ENCODE measurements around the gene ZNF101.
A peak's percentile ranks its signal among the peaks of the same experiment; 100 is the strongest.

ZNF101 gene

DNA sequence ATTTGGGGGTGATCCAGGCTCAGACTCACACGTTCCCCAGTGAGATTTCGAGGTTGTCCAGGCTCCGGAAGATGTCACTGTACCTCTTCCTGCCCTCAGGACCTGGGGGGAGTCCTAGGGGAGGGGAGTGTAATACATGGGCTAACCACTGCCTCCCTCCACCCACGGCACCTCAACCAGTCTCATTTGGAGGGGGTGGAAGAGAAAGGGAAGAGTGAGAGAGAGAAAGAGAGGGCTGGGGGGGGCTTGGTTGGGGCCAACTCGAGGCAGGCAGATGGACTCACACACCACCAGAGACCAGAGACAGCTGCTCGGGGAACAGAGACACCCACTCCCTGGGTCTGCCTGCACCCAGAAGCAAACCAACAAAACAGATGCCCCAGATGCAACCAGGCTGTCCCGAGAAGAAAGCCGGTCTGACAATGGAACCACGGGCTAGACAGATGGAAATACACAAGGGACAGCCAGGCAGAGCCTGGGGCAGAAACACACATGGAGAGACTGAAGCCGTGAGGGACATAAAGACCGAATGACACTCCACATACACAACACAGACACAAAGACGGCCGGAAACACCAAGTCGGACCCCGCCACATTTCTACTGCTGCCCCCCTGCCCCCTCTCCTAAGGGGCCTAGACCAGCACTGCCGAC, 26.0 kb upstream of the ZNF101 start:
- peak; percentile 61 for DNase-seq

DNA sequence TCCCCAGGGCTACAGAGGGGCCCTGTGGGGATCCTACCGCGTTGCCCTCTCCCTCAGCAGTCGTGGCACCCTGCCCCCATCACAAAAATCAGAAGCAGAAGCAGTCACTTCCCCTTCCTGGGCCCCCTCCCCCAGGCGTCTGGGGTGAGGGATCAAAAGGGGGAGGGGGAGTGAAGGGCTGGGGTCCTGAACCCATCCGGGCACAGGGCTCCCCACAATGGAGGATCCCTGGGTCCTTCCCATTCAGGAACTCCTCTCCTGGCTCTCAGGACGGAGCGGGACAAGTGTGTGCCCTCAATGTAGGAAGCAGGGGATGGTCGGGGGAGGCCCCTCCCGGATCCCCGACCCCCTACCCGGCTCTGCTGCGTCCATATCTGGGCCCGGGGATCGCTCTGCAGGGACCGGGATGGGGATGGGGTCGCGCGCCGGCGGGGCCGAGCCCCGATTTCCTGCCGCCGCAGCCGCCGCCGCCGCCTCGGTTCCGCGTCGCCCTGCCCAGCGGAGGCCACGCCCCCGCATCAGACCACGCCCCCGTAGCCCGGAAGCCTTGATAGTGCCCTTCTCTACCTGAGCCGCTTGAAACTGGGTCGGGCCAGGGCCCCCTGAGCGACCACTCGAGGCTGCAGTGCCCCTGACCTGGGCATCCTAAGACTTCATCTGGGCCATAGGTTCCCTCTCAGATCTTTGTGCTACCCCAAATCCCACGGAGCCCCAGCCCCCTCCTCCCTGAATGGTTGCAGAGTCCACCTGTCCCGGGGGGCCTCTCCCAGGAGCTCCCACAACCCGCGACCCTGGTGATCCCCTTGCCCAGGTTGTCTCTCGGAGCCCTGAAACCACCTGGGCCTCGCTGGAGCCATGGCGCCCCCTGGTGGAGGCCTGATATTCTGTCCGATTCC, 25.2 kb upstream of the ZNF101 start, which contains the start of gene GMIP:
GMIP (minus strand) TSS at position 500 of the 896 bp plus-strand sequence; CDS start at position 372, 128 bp downstream.
- DNase-seq, result peak; percentile 90

DNA sequence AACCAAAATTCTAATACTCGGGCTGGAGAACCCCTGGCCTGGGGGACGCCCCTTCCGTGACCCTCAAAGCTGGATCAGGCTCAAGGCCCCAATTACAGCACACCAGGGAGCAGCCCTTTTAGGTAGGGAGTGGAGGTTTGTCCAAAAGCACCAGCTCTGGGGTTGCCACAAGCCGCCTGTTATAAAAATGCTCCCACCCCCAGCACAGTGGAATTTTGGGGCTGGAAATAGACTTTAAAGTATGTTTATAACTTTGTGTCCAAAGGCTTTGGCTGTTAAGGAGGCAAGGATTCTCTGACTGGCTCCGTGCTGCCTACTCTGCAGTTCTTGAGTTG, 24.6 kb upstream of the ZNF101 start:
- DNase-seq, result no peak

GRCh38 chr19:19645233-19645870, 23.3 kb upstream of the ZNF101 start:
- no peak for DNase-seq

DNA sequence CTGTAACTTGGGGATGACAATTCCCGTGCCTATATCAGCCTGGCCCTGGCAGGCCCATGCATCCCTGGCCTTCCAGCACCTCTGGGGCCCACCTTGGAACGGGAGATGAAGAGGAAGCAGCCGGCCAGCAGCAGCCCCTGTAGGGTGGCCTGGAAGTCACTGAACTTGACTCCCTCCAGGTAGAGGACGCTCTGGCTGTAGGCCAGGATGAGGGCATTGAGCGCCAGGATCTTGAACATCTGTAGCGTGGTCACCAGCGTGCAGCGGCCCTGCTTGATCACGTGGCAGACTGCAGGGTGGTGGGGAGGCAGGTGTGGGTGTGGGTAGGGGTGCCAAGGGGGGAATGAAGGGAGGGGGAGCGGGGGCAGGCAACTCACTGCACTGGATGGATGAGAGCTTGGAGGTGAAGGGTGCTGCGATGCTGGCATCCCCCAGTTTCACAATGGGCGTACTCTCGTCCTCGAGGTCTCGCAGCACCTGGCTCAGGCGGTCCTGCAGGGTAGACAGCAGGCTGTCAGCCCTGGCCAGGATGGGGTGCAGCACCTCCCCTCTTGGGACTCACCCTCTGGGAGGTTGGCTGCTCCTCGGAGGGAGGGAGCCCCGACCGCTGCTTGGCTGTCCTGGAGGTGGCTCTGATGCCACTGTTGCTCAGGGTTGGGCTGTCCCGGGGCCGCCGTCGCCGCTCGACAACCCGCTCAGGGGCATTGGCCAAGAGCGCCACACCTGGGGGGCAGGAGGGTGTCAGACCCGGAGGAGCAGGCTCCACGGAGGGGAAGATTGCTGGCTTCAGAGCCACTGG, 21.4 kb upstream of the ZNF101 start:
- DNase-seq, result no peak

GRCh38 chr19:19649155-19649554, 19.5 kb upstream of the ZNF101 start:
- no peak for DNase-seq

DNA sequence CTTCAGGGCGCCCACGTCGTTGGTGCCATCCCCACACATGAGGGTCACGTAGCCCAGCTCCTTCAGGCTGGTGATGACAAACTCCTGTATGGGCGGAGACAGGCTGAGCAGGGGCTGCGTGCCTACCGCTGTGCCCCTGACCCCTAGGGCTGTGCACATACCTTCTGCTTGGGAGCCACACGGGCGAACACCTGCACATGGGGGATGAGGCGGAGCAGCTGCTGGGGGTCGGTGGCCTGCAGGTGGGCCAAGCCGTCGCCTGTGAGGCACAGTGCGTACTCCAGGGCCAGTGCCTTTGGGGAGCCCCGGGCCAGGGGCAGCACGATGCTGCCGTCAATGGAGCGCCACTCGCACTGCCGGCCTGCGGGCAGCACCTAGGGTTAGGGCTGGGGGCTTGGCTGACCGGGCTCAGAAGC, 19.1 kb upstream of the ZNF101 start:
- DNase-seq, result no peak

- DNase-seq, result no peak
Measured at GRCh38 chr19:19650331-19650730, 18.3 kb upstream of the ZNF101 start.

GRCh38 chr19:19651076-19651475, 17.6 kb upstream of the ZNF101 start:
- no peak for DNase-seq

- DNase-seq, result no peak
Measured at GRCh38 chr19:19652482-19653295, 15.9 kb upstream of the ZNF101 start.

DNA sequence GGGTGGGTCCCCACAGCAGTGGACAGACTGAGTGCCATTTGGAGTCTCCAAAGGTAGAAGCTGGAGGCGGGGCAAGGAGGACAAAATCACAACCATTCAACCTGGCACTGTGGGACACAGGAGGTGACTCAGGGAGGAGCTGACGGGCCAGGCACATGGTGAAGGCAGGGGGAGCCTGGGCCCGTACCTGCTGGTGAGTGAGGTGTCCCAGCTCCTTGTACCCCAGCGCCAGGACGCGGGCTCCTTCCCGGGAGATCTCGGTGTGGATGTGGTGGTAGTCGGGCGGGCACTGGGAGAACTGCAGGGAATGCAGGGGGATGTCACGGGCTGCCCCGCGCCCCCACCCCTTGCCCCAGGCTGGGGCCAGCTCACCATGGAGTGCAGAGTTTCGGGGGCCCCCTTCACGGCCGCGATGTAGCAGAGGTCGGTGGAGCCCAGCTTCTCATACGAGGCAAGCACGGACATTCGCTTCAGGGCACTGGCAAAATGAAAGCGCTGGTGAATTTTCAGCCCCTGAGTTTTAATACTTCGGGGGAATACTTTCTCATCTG, 15.0 kb upstream of the ZNF101 start:
- DNase-seq, result no peak

DNA sequence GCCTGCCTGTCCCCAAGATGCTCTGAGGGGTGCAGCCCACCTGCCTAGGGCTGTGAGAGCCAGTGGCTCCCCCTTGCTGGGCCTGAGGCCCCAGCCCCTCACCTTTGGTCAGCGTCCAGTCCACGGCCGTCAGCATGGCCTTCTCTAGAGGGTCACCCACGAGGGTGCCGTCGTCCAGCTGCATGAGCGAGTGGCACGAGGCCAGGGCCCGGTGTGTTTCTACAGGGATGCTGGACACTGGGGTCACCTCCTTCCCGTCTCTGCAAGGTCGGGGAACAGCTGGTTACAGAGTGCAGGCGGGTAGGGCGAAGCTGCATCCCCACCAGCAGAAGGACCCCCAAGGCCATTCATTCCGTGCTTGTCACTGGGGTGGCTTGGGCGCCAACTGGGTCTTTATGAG, 14.2 kb upstream of the ZNF101 start:
- no peak for DNase-seq

DNA sequence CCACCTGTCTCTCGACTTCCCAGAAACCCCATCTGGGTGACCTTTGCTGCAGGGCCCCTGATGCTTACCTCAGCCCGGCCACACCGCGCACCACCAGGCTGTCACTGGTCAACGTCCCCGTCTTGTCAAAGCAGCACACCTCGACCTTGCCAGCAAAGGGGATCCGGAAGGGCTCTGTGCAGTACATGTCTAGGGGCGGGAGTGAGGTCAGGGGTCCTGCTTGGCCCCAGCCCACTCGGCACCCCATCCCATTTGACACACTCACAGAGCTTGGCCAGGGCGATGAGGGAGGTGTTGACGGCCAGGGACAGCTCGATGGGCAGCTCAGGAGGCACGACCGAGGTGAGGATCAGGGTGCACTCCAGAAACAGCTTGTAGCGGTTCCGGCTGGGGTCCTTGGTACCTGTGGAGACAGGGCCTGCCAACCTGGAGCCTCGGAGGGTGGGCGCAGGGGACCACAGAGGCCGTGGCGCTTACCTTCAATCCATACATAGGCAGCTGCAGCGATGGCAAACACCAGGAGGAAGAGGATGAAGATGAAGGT, 13.5 kb upstream of the ZNF101 start:
- DNase-seq, result no peak

GRCh38 chr19:19655641-19656343, 12.8 kb upstream of the ZNF101 start:
- DNase-seq, result no peak

- no peak for DNase-seq
Measured at GRCh38 chr19:19656451-19657396, 11.9 kb upstream of the ZNF101 start.

DNA sequence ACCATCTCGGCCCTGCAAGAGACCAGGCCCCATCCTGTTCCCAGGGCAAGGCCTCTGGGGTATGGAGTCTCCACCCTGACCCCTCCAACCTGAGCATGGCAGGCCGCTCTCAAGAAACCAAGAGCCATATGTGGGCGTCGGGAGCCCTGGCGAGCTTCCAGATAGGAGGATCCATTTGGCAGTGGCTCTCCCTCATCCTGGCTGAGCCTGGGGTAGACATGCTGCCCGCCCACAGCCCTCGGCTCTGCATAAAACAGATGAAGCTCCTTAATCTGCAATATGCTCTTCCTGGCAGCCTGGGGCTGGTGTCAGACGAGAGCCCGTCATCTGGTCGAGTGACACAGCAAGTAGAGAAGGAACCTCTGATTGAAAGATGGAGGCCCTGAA, 11.2 kb upstream of the ZNF101 start:
- DNase-seq, result no peak

- no peak for DNase-seq
Measured at GRCh38 chr19:19659646-19660245, 8.9 kb upstream of the ZNF101 start.

DNA sequence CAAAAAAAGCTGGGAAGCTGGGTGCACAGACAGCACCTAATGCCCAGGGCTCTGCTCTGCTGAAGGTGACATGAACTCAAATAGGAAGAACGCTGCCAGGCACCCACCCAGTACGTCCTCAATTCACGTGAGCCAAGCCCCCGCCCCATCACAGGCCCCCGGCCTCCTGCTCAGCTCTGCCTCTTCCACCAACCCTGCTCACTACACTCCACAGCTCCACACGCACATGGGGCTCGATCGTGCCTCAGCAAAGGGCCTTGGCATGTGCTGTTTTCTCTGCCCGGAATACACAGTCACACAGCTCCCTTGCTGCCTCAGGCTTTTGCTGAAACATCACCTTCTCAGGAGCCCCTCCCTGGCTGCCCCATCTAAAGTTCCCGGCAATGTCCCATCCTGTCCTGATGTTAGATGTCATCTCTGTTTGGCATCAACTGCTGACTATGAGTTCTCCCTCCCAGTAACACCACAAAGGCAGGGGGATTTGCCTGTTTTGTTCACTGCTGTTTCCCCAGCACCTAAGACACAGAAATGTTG, 7.4 kb upstream of the ZNF101 start:
- no peak for DNase-seq

- DNase-seq, result peak; percentile 87
Measured at GRCh38 chr19:19661675-19662251, 6.9 kb upstream of the ZNF101 start.

All from activated CD4-positive, alpha-beta T cell treated with anti-CD3 and anti-CD28 coated beads, Interleukin-10, Interleukin-2, amounts not matched to agents 100 ng/mL and 50 ng/mL, durations not matched to agents 16 hours and 8 hours (primary cell).